Stimulated activated CD8-positive, alpha-beta memory T cell treated with anti-CD3 and anti-CD28 coated beads, Interleukin-4, amount 100 ng/mL, for 4 hours (primary cell): ENCODE data around the gene SHANK1.
"Not testable (repeated sequence)": the region's sequence is repeated elsewhere in the genome, so short reads cannot be mapped to it uniquely, and the experiment has no call there.

Experiments
- DNase-seq, 2 donors: peaks; one replicate each; pipeline ENCODE4 v3.0.0-alpha.2; 2020; ENCODE audit warnings: low read depth in 2 of 2, low spot score in 1 of 2

The SHANK1 gene

DNA sequence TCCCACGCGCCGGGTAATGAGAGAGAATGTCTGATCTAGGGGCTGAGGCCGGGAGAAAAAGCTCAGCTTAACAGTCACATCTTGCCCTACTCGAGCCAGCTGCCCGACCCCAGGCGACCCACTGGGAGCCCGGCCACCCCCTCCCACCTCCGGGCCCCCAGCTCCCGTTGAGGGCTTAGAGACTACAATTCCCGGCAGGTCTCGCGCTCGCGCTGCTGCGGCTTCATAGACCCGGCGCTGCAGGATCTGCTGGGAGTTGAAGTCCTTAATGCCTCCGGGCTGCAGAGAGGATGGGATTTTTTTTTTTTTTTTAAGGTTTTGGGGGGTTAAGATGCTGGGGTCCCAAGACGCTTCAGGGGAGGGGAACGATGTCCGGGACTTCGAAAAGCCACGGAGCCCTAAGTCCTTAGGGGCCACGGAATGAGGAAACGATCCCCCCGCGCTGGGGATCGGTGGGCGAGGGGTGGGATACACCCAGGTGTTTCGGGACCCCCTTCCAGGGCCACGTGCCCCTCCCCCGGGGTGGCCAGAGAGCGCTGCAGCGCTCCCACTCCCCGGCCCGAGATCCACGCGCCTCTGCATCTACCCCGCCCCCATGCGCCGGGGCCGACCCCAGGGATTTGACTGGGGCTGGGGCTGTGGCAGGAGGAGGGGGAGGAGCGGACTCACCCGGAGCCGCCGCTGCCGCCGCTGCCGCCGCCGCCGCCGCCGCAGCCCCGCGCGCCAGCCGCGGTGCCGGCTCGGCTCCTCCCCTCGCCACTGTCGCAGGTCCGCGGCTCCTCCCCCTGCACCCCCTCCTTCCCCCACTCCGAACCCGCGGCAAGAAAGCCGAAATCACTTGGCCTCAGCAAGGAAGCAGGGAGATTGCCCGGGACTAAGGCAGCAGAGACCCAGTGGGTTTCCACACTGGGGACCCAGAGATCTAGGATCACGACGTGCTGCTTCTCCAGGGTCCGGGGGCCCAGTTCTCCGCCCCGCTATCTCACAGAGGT lies 80.2 kb downstream of the SHANK1 start, which contains the start of gene SYT3:
Gene SYT3, minus strand, starts transcription at position 761 of the 992 bp plus-strand sequence. CDS start 2,470 bp downstream, outside the sequence.
- DNase-seq: peak in 1 of 2 donors; percentile 7

DNA sequence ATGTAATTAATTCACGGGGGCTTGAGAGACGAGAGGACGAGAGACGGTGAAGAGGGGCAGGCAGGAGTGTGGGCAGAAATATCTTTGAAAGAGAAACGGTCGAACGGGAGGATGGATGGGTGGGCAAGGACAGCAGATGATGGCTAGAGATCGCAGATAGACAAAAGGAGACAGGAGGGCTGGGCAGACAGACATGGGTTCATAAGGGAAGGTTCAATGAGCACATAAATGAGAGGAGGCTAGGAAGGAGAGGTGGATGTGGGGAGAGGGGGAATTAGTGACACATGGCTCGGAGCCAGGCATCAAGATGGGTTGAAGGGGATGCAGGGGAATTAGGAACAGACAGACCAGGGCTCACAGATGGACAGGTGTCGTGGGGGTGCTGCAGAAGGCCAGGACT lies 81.0 kb downstream of the SHANK1 start:
- no peak for DNase-seq

DNA sequence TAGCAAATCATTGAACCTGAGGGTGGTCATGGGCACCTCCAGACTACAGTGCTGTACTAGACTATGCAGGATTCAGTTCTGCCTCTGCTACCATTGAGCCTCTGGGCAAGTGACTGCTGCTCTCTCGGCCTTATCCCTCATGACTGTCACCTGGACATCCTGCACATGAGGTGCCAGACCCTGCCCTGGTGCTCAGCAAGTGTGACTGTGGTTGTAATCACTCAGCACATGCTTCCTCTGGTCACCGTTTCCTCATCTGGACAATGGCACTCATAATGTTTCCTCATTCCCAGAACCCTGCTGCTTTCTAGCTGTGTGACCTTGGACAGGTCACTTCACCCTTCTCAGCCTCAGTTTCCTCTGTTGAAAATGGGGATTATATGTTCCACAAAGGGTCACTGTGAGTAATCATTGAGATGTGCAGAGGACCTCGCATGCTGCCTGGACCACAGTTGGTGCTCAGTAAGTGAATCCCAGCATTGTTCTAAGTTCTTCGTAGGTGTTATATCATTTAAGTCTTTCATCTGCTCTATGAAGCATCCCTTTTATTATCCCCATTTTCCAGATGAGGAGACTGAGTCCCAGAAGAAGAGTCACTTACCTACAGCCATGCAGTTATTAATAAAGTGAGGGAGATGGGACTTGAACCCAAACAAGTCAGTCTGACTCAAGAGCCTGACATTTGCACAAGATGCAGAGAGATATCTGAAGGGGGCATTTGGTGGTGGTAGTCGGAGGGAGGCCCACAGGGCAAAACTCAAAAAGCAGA lies 83.1 kb downstream of the SHANK1 start:
- DNase-seq: no peak

- DNase-seq: no peak
Measured at GRCh38 chr19:50633973-50634372, 85.6 kb downstream of the SHANK1 start.

- DNase-seq: no peak
Measured at GRCh38 chr19:50633359-50633758, 86.2 kb downstream of the SHANK1 start.

- no peak for DNase-seq
Measured at GRCh38 chr19:50632151-50632835, 87.3 kb downstream of the SHANK1 start.

DNA sequence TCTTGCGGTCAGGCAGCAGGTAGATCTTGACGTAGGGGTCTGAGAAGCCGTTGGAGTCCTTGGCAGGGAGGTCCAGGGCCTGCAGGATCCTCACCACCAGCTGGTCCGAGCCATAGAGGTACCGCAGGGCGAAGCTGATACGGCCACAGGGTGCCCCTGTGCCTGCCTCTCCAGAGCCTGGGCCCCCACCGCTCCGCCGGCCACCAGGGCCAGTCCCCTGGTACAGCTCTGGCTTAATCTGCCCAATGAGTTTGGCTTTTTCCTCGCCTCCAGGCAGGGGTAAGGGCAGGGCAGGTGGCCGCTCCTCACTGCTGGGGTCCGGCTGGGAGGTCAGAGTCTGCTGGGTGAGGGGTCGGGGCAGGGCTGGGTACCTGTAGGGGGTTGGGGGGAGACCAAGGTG lies 89.8 kb downstream of the SHANK1 start:
- DNase-seq: no peak

- no peak for DNase-seq
Measured at GRCh38 chr19:50629194-50629593, 90.4 kb downstream of the SHANK1 start.

DNA sequence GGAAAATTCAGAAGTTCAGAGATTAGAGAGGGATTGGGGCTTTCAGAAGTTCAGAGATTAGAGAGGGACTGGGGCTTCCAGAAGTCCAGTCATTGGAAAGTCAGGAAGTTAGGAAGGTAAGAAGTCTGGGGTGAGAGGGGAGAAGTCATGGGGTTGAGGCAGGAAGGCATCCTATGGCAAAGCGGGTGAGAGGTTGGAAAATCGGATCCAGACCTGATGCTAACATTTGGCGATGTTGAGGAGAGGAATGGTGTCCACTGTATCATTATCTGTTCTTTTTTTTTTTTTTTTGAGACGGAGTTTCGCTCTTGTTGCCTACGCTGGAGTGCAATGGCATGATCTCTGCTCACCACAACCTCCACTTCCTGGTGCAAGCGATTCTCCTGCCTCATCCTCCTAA lies 91.1 kb downstream of the SHANK1 start:
- DNase-seq: no peak

DNA sequence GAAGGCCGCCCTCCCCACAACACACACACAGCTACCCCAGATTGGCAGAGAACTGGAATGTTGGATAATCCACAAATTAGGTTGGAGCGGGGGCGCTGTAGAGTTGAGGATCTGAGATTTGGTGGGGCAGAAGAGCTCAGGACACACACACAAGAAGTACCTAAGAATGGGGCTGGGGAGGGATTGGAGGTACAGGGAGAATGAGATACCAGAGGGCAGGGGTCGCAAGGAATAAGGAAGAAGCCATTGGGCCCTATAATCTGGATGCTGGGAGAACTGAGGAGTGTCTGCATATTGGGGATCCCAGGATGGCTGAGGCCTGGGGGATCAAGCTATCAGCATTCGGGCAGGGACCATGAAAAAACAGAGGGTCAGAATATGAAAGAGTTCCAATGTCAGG lies 91.5 kb downstream of the SHANK1 start:
- DNase-seq: no peak

GRCh38 chr19:50626795-50627194 lies 92.8 kb downstream of the SHANK1 start:
- DNase-seq: no peak

DNA sequence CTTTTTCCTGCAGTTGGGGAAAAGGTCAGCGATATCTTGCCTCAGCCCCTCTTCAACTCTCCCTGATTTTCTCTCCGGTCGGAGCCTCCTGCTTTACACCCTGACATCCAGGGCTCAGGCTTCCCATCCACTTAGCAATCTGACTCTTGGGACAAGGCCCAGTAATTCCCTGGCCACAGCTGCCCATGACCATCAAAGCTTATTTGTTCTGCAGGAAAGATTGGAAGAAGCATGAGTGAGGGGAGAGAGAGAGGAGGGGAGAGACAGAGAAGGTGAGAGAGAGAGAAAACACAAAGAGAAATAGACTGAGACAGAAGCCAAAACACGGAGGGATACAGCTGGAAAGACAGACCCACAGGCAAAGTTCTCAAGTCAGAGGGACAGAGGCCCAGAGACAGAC lies 93.6 kb downstream of the SHANK1 start:
- no peak for DNase-seq

DNA sequence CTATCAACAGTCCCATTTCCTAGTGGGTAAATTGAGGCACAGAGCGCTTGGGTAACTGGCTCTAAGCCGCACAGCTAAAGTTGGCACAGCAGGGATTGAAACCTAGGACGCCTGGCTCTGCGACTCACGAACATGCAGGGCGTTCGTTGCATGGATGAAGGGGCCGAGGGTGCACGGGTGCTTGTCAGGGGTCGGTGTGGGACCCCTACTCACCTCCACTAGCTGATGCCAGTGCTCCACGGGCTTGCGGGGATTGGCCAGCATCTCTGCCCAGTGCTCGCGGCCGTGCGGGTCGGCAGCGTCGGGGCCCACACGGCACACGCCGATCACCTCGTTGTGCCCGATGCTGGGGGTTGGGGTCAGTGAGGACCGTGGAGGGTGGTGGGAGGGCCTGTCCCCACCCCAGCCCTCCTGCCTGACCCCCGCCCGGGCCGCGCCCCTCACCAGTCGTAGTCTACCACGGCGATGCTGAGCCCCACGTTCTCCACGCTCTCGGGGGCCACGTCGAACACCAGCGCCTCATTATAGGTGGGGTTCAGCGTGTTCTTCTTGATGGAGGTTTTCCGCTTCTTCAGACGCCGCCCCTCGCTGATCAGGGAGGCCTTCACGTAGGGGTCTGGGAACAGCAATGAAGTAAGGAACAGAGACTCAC lies 94.5 kb downstream of the SHANK1 start:
- no peak for DNase-seq

DNA sequence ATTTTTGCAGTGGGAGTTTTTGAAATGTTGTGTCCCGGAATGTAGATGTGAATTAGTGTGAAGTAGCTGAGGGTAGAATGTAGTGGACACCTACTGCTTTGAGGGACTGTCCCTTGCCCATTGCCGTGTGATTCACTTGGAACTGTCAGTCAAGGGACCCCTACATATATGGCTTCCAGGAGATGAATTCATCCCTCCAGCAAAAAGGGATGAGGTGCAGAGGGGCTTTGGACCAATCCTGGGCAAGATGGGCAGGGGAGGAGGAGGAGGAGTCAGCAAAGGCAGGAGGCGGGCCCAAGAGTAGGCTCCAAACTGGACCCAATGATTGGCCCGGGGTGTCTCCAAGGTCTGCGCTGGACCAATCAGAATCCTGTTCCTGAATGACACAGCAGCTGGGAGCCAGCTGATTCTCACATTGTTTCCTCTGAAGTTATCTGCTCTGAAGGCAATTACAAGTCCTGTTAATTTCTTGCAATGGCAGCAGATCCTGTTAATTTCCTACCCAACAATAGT lies 99.2 kb downstream of the SHANK1 start:
- not testable (repeated sequence) for DNase-seq

GRCh38 chr19:50619184-50619583 lies 100.4 kb downstream of the SHANK1 start:
- DNase-seq: not testable (repeated sequence)

DNA sequence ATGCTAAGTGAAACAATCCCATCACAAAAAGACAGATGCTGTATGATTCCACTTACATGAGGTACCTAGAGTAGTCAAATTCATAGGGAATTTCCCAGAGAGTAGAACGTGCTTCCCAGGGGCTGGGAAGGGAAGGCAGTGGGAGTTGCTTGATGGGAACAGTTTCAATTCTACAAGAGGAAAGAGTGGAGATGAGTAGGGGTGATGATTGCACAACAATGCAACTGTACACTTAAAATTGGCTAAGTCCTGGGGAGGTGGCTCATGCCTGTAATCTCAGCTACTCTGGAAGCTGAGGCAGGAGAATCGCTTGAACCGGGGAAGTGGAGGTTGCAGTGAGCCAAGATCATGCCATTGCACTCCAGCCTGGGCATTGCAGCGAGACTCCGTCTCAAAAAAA lies 101.2 kb downstream of the SHANK1 start:
- not testable (repeated sequence) for DNase-seq

- DNase-seq: not testable (repeated sequence)
Measured at GRCh38 chr19:50612504-50613404, 106.8 kb downstream of the SHANK1 start.
